Coronary artery (tissue), 2 donors: Measurements from ENCODE around the gene TMPRSS6.

ENCODE experiments used
- DNase-seq: peaks from one replicate; pipeline ENCODE4 v3.0.0-alpha.2; 2017; ENCODE audit warnings: low spot score
- H3K27ac ChIP-seq, 2 donors: fragments of 200-600 bp; sonication (generic); one replicate each; pipeline ENCODE4 v1.5.1; 2016 to 2019
- H3K4me3 ChIP-seq: fragments of 200-600 bp; sonication (generic); 2 replicates; pipeline ENCODE4 v1.5.1; 2016; ENCODE audit warnings: mild to moderate bottlenecking, moderate library complexity
- TF ChIP-seq, protein P1 (sequence below): fragments of 200-600 bp; sonication (generic); IDR thresholded peaks from one replicate; pipeline ENCODE4 v1.5.1; 2019; ENCODE audit warnings: antibody characterized with exemption

TMPRSS6 gene

DNA sequence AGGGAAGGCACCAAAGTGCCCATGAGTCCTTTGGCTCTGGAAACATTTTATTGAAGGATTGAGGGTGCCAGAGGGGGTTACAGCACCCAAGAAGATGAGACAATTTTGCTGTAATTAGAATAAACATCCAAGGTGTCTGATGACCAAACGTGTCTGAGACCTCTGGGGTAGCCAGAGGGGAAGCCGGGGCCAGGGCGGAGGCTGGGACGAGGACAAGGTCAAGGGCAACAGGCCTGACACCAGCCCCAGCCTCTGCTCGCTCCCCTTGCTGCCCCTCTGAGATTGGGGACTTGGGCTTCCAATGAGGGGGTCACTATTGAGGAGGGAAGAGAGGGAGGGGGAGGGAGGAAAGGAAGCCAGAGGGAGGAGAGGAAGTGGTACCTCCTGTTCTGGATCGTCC lies 25.6 kb downstream of the TMPRSS6 start:
- DNase-seq: no peak
- H3K27ac ChIP-seq: no peak overlapping the region
- TF ChIP-seq, protein P1, sequence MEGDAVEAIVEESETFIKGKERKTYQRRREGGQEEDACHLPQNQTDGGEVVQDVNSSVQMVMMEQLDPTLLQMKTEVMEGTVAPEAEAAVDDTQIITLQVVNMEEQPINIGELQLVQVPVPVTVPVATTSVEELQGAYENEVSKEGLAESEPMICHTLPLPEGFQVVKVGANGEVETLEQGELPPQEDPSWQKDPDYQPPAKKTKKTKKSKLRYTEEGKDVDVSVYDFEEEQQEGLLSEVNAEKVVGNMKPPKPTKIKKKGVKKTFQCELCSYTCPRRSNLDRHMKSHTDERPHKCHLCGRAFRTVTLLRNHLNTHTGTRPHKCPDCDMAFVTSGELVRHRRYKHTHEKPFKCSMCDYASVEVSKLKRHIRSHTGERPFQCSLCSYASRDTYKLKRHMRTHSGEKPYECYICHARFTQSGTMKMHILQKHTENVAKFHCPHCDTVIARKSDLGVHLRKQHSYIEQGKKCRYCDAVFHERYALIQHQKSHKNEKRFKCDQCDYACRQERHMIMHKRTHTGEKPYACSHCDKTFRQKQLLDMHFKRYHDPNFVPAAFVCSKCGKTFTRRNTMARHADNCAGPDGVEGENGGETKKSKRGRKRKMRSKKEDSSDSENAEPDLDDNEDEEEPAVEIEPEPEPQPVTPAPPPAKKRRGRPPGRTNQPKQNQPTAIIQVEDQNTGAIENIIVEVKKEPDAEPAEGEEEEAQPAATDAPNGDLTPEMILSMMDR: no peak

DNA sequence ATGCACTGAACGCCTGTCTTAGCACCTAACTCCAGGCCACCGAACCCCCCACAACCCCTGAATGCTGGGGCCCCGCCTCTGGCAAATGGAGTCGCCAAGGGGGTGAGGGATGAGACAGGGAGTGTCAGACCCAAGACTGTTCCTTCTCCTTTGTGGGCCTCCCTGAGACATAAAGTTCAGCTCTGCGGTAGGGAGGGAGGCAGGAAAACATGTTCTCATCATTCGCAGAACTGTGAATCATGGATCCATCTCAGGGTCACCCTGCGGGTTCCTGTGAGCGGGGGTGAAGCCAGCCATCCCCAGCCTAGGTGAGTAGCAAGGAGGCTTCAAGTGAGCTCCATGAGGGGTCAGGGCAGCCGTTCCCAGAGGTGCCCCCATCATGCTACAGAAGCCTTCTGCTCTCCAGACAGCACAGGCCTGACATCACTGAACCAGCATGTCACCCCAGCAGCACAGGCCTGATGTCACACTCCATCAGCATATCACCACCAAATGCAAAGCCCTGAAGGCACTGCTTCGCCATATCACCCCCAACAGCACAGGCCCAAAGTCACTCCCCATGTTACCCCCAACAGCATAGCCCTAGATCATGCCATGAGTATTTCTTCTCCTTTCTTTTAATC lies 27.2 kb downstream of the TMPRSS6 start:
- no peak overlapping the region for H3K4me3 ChIP-seq
- TF ChIP-seq, protein P1: no peak
- H3K27ac ChIP-seq: no peak overlapping the region
- DNase-seq: no peak

More for the DNA sequence above, 25.6 kb downstream of the TMPRSS6 start:
- no peak overlapping the region for H3K4me3 ChIP-seq

DNA sequence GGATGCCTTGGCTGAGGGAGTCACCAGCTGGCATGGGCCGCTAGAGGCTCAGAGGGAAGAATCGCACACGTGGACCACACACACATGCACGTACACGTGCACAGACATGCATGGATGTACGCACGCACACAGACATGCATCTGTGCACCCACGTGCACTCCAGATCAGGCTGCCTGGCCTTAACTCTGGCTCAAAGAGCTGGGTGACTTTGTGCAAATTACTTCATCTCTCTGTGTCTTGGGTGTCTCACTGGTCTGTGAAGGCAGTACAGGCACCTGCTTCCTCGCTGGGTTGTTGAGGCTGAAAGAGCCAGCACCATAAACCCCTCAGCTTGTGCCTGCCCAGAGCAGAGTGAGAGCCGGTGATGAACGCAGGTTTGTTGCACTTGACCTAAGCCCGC lies 28.7 kb downstream of the TMPRSS6 start:
- TF ChIP-seq, protein P1: no peak
- no peak for DNase-seq
- Histone ChIP-seq H3K4me3 (no peak overlapping the region), H3K27ac (no peak overlapping the region)

DNA sequence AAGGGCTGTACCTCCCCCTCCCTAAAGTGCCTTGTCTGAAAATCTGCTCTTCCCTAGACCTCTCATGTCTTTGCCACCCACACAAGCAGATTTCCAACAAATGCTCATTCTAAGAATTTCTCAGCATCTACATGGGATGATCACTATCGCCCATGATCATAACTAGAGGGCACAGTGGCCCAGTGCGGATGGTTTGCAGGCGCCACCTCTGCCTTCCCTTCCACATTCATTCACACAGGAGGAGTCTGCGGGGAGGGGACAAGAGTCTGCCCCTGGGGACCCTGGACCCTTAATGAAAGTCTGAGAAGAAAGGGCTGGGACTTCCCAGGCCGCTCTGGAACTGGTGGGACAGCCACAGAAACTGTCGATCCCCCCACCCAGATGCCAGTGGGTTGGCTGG lies 29.1 kb downstream of the TMPRSS6 start:
- TF ChIP-seq, protein P1: no peak
- no peak for DNase-seq
- Histone ChIP-seq H3K4me3 (no peak overlapping the region), H3K27ac (no peak overlapping the region)

DNA sequence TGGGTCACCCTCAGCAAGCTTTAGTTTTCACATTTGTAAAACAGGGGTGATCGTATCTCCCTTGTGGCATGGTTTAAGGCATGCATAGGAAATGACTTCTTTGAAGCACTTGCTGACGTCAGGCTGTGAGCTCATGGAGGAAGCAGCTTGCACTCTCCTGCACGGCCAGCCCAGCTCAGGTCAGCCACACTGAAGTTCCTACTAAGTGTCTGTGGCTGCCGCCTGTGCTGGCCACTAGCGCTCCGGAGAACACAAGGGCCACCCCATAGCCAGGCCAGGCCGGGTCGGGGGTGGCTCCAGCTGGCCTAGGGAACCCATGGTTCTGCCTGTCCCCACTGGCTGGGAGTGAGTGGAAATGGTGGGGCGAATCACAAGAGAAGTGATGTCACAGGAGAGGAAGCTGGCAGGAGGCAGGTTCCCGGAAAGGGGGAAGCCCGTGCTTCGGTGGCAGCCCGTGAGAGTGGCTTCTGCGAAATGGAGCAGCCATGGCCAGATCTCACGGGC lies 29.8 kb downstream of the TMPRSS6 start:
- H3K4me3 ChIP-seq: no peak overlapping the region
- no peak overlapping the region for H3K27ac ChIP-seq
- TF ChIP-seq, protein P1: no peak
- no peak for DNase-seq

DNA sequence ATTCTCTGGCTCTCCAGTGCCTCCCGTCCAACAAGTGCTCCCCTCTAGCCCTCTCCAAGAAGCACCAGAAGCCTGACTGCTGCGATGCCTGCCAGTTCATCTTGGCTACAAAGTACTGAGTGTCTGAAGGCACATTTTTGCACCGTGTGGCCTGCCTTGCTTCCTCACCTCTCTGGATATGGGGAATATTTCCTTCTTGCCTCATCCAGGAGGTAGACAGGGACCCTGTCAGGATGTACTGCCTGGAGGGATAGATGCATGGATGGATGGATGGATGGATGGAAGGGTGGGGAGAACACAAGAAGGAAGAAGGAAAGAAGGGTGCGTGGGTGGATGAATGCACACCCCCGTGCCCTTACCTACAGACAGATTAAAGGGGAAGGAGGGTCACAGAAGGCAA lies 30.4 kb downstream of the TMPRSS6 start:
- Histone ChIP-seq H3K27ac (no peak overlapping the region), H3K4me3 (no peak overlapping the region)
- TF ChIP-seq, protein P1: no peak
- no peak for DNase-seq

DNA sequence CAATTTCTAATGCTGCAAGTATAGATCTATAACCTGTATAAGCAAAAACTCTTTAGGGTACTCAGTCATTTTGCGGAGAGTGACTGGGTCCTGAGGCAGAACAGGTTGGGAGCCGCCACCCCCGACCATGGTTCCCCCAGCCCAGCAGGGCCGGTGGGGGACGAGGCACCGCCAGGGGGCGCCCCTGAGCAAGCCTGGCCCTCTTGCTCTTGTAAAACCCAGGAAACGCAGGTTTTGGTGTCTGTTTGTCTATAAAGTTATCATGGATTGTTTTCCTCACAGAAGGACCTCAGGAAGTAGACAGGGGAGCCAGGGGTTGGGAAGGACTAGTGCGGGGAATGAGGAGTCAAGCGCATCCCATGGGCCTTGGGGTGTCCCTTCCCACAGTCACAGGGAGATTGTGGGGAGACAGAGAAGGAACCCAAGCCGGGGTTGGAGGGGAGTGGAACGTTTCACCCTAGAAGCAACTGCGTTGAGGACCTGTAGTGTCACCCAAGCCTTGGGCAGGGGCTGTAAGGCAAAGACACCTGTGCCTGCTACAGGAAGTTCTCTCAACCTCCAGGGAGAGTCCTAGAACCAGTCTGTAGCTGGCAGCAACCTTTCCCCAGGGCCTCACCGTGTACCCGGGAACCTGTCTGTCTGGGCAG lies 31.6 kb downstream of the TMPRSS6 start:
- Histone ChIP-seq H3K27ac (no peak overlapping the region), H3K4me3 (no peak overlapping the region)
- TF ChIP-seq, protein P1: peak; percentile 66
- DNase-seq: no peak
